ENCODE measurements around the gene IRS2.
"Not testable (repeated sequence)": the region's sequence is repeated elsewhere in the genome, so short reads cannot be mapped to it uniquely, and the experiment has no call there.

Gene IRS2

DNA sequence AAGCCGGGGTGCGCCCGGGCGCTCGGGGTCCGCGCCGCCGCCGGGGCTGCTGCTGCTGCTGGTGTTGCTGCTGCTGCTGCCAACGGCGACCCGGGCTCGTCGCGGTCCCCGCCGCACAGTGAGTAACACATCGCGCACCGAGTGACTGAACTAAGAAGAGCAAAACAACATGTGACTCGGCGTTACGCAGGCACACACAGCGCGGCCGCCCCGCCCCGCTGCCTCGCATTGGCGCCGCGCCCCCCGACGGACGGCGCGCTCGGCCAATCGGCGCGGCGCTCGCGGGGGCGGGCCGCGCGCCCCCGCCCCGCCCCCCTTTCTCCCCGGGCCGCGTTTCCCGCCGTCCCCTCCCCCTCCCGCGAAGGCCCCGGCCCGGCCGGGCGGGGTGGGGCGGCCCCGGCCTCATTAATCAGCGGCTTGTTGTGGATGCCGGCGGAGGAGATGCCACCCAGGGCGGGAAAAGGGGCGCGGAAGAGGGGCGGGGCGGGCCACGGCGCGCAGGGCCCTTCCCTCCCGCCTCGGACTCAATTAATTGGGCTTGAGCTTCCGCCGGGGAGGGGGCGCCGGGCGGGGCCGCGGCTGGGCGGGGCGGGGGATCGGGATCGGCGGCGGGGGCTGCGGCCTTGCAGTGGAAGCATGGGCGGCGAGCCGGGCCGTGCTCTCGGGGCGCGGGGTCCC is at the start of gene IRS2:
IRS2 (minus strand) TSS at position 127 of the 678 bp plus-strand sequence. CDS start 530 bp downstream, outside the sequence.
- peak; percentile 94 for DNase-seq

GRCh38 chr13:109834973-109835720 is 48.8 kb upstream of the IRS2 start:
- no peak for DNase-seq

DNA sequence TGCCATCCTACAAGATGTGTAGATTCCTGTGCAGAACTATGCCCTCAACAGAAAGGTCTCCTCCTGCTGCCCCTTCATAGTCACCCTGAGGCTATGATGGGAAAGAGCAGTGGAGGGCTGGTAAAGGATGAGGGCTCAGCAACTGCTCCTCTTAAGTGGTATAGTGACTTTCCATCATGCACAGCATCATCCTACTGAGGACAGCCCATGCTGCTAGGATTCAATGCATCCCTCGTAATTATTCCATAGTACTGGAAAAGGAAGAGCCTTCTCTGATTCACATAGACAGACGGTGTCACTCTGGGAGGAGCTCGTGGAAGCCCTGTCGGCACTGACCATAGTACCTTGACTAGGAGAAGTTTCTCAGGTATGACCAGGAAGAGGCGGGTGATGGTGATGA is 47.6 kb upstream of the IRS2 start:
- DNase-seq = no peak

- no peak for DNase-seq
Observed at GRCh38 chr13:109833071-109833470, 46.7 kb upstream of the IRS2 start.

DNA sequence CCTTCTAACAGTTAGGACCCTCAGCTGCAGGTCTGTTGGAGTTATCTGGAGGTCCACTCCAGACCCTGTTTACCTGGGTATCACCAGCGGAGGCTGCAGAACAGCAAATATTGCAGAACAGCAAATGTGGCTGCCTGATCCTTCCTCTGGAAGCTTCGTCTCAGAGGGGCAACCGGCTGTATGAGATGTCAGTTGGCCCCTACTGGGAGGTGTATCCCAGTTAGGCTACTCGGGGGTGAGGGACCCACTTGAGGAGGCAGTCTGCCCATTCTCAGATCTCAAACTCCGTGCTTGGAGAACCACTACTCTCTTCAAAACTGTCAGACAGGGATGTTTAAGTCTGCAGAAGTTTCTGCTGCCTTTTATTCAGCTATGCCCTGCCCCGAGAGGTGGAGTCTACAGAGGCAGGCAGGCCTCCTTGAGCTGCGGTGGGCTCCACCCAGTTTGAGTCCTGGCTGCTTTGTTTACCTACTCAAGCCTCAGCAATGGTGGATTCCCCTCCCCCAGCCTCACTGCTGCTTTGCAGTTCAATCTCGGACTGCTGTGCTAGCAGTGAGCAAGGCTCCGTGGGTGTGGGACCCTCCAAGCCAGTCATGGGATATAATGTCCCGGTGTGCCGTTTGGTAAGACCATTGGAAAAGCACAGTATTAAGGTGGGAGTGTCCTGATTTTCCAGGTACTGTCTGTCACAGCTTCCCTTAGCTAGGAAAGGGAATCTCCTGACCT is 42.4 kb upstream of the IRS2 start:
- not testable (repeated sequence) for DNase-seq

DNA sequence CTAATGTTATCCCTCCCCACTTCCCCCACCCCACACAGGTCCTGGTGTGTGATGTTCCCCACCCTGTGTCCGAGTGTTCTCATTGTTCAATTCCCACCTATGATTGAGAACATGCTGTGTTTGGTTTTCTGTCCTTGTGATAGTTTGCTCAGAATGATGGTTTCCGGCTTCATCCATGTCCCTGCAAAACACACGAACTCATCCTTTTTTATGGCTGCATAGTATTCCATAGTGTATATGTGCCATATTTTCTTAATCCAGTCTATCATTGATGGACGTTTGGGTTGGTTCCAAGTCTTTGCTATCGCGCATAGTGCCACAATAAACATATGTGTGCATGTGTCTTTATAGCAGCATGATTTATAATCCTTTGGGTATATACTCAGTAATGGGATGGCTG is 36.8 kb upstream of the IRS2 start:
- DNase-seq = not testable (repeated sequence)

DNA sequence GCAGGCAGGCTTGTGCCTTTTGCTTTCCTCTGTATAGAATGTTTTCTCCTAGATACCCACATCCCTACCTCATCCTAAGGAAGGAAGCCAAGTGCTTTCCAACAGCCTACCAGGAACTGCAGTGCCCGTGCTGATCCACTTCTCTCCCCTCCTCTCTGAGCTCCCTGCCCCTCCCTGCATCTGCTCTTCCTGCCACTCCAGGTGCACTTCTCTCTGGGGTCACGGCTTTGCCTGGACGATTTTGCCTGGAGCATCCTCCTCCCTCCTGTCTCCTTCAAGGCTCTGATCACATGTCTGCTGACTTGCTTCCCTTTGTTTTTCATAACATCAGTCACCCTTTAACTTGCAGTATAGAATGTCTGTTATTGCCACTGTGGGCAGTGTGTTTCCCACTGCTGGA is 34.7 kb upstream of the IRS2 start:
- DNase-seq = no peak

DNA sequence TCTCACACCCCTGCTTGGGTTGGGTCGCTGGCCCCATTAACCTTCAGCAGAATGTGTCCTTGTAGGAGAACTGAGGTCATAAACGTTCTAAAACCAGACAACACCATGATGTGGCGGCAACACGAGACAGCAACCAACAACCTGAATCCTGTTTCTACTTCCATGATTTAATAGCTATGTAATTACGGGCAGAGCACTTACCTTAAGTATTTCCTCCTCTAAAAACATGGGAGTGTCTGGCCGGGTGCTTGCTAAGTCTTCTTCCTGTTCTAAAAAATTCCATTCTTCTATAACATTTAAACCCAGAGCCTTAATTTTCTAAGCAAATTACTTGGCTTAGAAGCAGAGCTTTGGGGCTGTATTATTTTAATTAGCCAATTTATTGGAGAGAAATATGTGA is 33.5 kb upstream of the IRS2 start:
- DNase-seq = no peak

GRCh38 chr13:109818886-109819285 is 32.5 kb upstream of the IRS2 start:
- DNase-seq = no peak

DNA sequence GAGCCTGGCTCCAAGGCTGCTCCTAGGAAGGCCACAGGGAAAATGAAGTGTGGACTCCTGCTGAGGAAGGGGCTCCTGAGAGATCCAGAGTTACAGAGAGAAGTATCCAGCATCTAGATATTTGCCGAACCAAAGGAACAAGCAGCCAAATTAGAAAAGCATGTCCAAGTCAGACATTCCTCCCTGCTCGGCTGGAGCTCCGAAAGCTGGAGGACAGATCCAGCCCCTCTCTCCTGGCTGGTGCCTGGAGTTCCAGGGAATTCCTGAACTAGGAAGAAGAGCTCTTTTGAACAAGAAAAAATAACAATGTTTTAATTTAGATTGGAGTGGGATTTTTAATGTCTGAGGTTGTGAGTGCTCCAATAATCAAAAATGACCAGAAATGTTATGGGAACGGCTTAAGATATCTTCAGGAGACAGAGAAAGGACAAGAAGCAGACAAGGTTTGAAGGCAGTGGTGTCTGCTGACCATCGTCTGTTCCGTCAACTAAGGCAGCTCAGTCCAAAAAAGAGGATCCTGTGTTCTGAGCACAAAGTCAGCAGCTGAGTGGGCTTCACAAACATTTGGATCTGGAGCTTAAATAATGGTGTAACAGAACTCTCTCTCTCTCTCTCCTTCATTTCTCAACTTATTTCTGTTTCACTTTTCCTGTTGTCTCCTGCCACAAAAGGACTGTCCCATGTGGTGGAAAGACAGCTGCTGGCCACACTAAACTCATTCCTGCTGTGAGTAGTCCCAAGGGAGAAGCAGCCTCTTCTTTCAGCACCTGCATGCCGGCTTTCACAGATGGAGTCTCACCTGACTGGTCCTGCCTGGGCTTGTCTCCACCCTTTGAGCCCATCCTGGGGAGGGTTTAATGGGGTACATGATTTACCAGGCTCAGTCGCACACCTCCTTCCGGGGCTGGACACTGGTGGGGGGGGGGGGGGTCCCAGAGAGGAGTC is 31.5 kb upstream of the IRS2 start:
- DNase-seq = no peak

GRCh38 chr13:109816808-109817203 is 30.4 kb upstream of the IRS2 start:
- no peak for DNase-seq

GRCh38 chr13:109816112-109816807 is 29.9 kb upstream of the IRS2 start:
- DNase-seq = no peak

DNA sequence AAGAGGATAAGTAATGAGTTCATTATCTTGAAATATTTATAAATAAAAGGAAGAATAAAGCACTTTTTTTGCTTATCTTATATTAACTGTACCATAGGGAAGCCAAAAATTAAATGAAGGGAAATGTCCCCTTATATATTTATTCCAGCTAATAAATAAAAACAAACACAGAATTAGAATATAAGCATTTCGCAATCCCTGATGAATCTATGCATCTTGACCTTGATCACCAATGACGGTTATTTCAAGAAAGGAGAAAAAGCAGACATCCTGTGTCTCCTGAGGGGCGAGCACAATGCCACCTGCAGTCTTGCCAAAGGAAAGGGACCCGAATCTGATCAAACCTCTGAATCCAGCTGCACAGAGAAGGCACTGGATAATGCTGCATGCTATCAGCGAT is 29.3 kb upstream of the IRS2 start:
- no peak for DNase-seq

- no peak for DNase-seq
Observed at GRCh38 chr13:109813663-109814062, 27.3 kb upstream of the IRS2 start.

GRCh38 chr13:109812382-109812781 is 26.0 kb upstream of the IRS2 start:
- DNase-seq = no peak

GRCh38 chr13:109810761-109811510 is 24.6 kb upstream of the IRS2 start:
- DNase-seq = no peak

DNA sequence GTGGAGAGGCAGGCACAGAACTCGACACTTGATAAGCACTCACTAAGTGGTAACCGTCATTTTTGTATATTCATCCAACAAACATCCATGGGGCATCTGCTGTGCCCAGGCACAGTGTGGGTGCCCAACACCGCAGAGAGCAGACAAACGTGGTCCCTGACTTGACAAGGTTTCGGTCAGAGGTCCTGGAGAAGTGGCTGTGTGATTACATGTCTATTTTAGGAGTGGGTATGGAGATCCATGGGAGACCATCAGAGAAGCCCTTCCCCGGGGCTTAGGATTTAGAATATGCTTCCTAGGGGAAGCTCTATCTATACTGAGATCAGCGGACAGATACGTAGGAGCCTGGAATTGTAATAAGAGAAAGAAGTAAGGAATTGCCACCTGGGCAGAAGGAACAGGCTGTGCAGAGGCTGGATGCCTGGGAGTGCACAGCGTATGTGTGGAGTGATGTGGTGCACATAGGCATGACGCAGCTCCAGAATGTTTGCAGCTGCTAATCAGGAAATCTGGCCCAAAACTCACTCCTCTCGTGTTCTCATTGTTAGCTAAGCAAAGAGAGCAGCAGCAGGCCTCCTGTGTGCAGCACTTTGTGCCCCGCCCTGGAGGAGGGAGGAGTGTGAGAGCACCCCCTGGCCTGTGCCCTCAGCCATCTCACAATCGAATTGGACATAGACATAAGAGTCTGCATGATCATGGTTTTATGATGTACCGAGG is 23.0 kb upstream of the IRS2 start:
- no peak for DNase-seq

GRCh38 chr13:109807345-109807744 is 21.0 kb upstream of the IRS2 start:
- DNase-seq = no peak

- DNase-seq = no peak
Observed at GRCh38 chr13:109804654-109805053, 18.3 kb upstream of the IRS2 start.

GRCh38 chr13:109803825-109804224 is 17.4 kb upstream of the IRS2 start:
- DNase-seq = no peak

DNA sequence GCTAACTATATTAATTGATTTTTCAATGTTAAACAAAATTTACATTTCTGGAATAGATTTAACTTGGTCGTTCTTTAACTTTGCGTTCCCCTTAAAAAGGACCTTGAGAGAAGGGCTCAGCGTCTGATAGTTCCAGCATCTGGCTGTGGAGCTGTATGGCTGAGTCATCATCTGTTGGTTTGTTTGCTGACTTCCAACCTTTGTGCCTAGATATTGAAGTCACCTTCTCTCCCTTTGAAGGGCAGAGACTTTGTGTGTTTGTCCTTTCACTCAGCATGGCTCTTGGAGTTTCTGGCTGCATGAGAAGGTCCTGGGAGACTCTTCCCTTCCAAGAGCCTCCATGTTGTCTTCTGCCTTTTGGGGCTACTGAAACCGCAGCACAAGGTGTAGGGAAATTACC is 16.6 kb upstream of the IRS2 start:
- DNase-seq = no peak
